GM21447 (cell line): ENCODE measurements around the gene BIRC5.

Source experiments
- ATAC-seq: cut with Tn5 transposase; IDR thresholded peaks from one replicate; pipeline ENCODE4 v1.9.1; 2021; ENCODE audit not compliant: unreplicated experiment

BIRC5 gene

GRCh38 chr17:78255029-78255656 lies 41.1 kb downstream of the BIRC5 start:
- ATAC-seq: no peak

- ATAC-seq: no peak
Measured at GRCh38 chr17:78255953-78256706, 42.1 kb downstream of the BIRC5 start.

GRCh38 chr17:78256707-78257591 lies 42.9 kb downstream of the BIRC5 start:
- ATAC-seq: no peak

- no peak for ATAC-seq
Measured at GRCh38 chr17:78257810-78258322, 43.8 kb downstream of the BIRC5 start.

GRCh38 chr17:78258323-78259191 lies 44.5 kb downstream of the BIRC5 start:
- ATAC-seq: no peak

- no peak for ATAC-seq
Measured at GRCh38 chr17:78259192-78259554, 45.1 kb downstream of the BIRC5 start.

GRCh38 chr17:78263063-78263735 lies 49.1 kb downstream of the BIRC5 start:
- ATAC-seq: no peak

- no peak for ATAC-seq
Measured at GRCh38 chr17:78263736-78264340, 49.8 kb downstream of the BIRC5 start.

- ATAC-seq: no peak
Measured at GRCh38 chr17:78264590-78264989, 50.5 kb downstream of the BIRC5 start.

GRCh38 chr17:78265121-78265520 lies 51.1 kb downstream of the BIRC5 start:
- no peak for ATAC-seq

- no peak for ATAC-seq
Measured at GRCh38 chr17:78266231-78266631, 52.2 kb downstream of the BIRC5 start.

GRCh38 chr17:78266771-78267170 lies 52.7 kb downstream of the BIRC5 start:
- ATAC-seq: no peak

- ATAC-seq: no peak
Measured at GRCh38 chr17:78267253-78268073, 53.4 kb downstream of the BIRC5 start.

- ATAC-seq: no peak
Measured at GRCh38 chr17:78268191-78268874, 54.3 kb downstream of the BIRC5 start.

- ATAC-seq: no peak
Measured at GRCh38 chr17:78268951-78269905, 55.2 kb downstream of the BIRC5 start.

GRCh38 chr17:78269955-78270381 lies 55.9 kb downstream of the BIRC5 start:
- ATAC-seq: no peak
